Measurements from ENCODE around the gene GRIK5.

DNA sequence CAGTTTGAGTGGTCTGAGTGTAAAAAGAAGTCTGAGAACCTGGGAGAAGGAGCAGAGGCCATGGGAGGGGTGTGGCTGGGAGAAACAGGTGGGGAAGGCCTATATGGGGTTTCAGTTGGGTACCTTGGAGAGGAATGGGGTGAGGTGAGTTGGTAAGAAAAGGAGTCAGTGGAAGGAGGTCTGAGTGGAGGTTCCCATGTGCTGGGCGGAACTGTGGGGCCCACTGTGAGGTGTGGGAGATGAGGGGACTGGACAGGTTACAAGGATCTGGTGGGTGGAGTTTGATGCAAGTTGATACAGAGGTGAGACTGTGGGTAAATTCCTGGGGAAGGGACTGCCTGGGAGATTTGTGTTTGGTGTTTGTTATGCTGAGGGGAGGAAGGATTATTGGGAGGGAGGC is 8.1 kb upstream of the GRIK5 start:
- no peak for TF ChIP-seq GATA3 (IDR thresholded peaks at IDR 0.05; ENCODE audit: low read depth, low read length)
- no peak for TF ChIP-seq GATA2 (IDR thresholded peaks at IDR 0.05; ENCODE audit: low read depth, low read length)

All from SH-SY5Y (cell line).